KG1 (cell line): ENCODE data around the gene ARHGEF5.
"Not testable (repeated sequence)": the region's sequence is repeated elsewhere in the genome, so short reads cannot be mapped to it uniquely, and the experiment has no call there.

ENCODE experiments used
- DNase-seq: peaks from one replicate; lab custom pipeline; 2025; lab: John Stamatoyannopoulos, UW

ARHGEF5 gene

DNA sequence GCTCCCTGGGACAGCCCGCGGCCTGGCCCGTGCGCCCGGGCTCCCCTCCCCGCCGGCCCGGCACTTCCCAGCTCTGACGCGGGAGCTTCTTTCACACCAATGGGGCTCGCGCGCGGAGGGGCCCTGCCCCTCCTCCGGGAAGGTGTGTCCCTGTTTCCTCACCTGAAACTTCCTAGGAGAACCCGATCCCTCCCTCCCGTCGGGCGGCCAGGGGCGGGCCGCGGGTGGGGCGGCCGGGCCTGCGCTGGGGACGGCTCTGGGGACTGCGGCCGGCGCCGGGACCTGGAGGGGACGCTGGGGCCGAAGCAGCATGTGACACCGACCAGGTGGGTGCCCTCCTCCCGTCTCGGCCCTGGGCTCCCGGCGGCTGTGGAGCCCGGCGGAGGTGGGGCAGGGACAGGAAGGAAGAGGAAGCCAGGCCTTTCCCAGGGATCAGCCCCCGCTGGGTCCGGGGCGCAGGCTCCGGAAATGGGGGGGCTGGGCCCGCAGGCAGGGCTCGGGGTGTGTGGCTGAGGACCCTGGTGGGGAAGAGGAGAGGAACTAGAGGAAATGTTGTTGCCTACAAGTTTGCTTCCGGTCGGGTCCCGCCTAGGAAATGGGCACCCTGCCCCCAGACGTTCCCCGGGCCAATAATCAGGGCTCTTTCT lies at the start of gene ARHGEF5:
Gene ARHGEF5, plus strand, starts transcription at position 227 of the 647 bp plus-strand sequence. CDS start 7,268 bp downstream, outside the sequence.
- not testable (repeated sequence) for DNase-seq

DNA sequence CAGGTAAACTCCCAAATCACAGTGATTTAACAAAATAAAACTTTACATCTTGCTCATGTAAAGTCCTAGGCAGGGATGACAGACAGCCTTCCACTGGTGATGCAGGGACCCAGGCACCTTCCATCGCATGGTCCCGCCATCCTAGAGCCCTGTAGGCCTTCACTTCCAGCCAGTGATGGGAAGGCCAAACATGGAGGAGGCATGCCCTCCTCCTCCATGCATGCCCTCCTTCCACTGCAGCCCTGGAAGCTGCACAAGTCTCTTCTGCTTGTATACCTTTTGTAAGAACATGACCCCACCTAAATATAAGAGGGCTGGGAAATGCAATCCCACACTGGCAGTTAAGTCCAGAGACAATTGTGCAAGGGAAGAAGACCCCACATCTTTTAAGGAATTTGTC lies 45.5 kb upstream of the ARHGEF5 start:
- DNase-seq = not testable (repeated sequence)

DNA sequence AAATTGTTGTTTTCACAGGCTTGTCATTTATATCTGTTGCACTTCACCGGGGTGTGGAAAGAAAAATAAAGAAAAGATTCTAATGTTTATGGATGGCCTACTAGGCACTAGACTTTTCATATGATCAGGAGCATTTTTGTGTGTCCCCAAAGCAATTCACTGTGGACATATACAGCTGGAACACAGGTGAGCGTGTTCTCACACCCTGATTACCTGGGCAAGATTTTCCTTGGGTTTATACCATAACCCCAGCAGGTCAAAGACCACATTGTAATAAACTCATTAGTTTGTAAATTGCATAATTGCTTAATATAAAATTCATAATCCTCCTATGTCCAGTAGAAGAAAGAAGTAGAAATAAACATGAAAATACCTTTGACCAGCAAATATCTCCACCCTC lies 44.0 kb upstream of the ARHGEF5 start:
- DNase-seq = not testable (repeated sequence)

DNA sequence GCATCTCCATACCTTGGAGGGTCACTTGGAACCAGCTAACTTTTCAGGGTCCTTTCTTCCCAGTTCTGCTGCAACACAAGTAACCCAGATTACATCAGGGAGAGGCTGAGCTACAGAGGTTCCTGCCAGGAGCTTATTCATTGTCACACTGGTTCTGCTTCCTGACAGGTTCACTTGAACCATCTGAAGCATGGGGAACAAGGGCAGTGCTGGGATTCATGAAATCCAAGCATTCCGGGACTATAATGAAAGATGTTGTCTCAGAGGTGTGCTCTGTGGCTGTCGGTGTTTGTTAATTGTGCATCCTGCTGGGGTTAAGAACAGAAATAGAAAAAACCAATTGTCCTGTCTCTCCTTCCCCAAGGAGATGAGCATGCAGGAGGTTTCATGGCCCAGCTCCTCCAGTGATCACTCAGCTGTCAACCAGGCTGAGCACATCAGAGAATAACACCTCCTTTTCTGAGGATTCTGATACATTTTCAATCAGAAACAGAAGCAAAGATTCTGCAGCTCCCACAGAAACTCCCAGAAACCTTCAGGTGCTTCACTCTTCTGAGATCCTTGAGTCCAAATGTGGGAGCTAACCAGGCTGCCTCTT lies 43.2 kb upstream of the ARHGEF5 start, which contains the start of gene OR2A1:
Gene OR2A1, plus strand, starts transcription at position 548 of the 598 bp plus-strand sequence. CDS start 5,706 bp downstream, outside the sequence.
- not testable (repeated sequence) for DNase-seq

DNA sequence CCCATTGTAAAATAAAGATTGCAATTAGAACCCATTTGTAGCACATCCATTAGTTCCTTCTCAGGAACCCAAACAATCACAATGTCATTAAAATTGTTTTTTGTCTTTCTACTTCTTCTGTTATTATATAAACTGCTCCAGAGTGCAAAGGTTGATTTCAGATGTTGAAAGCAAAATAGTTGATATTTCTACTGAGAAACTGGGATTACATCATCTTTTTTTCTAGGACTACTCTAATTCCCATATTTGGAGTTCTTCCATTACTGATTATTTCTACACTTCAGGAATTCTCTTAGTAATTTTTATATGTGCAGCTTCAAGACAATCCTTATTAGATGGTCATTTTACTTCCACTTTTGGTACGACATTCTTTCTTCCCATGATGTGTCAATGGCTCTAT lies 37.7 kb upstream of the ARHGEF5 start:
- not testable (repeated sequence) for DNase-seq

DNA sequence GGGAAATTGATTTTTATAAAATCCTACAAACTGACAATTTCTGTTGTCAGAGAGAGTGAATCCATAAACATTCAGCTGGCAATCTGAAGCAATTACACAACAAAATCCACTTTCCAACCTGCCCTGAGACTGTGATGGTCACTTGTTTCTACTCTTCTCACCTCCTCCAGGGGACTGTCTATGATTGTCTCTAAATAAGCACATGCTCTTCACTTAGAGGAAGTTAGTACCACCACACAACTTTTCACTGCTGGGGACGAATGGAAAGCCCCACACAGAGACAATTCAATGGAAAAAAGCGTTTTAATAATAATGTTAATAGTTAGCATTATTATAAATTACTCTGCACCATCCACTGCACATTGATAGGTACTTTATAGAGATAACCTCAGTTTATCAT lies 35.7 kb upstream of the ARHGEF5 start:
- not testable (repeated sequence) for DNase-seq

DNA sequence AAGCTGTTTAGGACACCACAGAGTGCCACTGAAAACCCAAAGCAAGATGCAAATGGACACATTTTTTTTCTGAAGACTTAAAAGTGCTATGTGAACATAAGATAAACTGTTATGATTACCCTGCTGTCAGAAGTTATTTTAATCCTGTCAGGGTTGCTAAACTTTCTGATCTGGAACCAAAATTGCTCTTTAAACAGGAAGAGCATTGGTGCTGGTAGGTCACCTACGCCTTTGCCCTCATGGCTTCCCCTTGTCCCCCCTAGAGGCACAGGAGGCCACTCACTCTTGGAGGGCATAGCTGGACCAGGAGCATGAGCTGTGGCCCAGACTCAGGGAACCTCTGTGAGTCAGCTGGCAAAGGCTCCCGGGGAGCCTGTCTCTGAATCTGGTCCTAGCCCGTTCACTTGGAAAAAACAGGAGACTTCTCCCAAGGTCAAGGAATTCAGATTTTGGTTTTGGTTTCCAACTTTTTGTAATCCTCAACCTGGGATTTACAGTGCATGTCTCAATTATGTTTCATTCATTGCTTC lies 33.5 kb upstream of the ARHGEF5 start:
- not testable (repeated sequence) for DNase-seq

DNA sequence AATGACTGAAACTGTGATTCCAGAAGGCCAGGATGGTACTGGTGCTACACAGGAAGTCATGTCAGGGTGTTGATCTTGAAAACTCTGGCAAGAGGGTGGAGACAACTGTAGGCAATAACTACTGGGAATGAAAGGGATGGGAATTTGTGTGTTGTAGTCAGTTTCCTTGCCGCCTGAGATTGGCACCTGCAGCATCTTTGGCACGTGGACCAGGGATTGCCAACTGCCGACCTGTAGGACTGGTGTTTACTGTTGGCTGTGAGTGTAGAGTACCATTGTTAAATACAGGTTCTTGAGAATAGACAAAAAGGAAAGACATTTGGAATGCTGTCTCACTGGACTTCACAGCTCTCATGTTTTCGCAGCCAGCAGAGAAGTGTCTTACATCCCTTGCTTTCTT lies 31.8 kb upstream of the ARHGEF5 start:
- DNase-seq = not testable (repeated sequence)

DNA sequence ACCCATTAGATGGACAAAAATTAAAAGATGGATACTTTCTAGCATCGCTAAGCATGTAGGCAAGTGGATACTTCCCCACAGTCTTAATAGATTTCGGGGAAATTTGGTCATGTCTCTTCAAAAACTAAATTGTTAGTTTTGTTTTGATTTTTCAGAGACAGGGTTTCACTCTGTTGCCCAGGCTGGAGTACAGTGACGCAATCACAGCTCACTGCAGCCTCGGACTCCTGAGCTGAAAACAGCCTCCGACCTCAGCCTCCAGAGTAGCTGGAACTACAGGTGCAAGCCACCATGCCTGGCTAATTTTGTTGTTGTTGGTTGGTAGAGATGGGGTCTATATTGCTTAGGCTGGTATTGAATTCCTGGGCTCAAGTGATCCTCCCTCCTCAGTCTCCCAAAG lies 29.3 kb upstream of the ARHGEF5 start:
- not testable (repeated sequence) for DNase-seq

DNA sequence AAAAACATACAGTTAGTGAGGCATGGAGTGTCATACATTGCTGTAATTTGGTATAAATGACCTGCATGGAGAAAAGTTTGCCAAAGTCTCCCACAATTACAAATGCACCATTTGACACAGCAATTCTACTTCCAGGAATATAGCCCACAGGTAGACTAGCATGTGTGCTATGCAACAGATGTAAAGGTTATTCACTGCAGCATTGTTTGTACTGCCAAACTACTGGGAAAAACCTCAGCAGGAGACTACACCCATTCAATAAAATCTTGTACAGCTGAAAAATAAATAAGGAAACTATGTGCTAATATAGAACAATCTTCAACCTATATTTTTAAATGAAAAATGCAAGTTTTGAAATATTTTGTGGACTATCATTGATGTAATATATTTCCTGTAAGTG lies 25.2 kb upstream of the ARHGEF5 start:
- not testable (repeated sequence) for DNase-seq

DNA sequence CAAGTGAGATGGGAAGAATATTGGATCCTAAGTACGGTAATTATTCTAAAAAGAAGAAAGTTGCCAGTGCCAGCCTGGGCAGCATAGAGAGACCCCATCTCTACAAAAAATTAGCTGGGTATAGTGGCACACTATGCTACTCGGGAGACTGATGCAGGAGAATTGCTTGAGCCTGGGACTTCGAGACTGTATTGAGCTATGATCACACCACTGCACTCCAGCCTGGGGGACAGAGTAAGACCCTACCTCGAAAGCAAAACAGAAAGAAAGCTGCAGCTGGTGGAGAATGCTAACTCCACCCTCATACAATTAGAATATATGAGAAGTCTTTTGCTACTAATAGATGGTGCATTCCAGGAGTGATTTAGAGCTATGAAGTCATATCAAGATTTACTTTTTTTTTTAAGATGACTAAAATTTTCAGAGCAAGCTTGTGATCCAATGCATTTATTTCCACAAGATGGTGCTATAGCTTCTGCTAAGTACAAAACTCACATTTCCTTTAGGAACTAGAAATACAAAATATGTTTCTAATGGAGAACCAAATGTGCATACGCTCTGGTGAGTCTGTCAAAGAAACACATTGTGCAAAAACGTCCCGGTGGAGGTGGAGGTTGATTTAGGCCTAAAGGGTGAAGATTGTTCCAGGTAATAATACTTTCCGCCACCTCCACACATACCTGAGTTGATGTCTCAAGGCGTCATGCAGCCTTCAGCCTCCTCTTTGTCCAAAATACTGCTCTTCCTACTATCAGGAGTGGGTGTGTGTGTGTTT lies 23.8 kb upstream of the ARHGEF5 start:
- not testable (repeated sequence) for DNase-seq

DNA sequence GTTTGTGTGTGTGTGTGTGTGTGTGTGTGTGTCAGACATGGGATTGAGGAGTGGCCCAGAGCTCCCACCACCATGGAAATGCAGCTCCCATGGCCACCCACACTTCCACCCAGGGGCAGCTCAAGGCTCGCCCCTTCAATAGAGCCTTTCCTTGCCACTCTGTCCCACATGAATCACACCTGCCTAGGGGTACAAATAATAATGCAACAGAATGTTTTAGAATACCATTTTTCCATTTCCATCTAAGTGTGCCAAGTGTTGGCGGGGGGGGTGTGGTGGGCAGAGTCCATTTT lies 23.3 kb upstream of the ARHGEF5 start:
- not testable (repeated sequence) for DNase-seq

DNA sequence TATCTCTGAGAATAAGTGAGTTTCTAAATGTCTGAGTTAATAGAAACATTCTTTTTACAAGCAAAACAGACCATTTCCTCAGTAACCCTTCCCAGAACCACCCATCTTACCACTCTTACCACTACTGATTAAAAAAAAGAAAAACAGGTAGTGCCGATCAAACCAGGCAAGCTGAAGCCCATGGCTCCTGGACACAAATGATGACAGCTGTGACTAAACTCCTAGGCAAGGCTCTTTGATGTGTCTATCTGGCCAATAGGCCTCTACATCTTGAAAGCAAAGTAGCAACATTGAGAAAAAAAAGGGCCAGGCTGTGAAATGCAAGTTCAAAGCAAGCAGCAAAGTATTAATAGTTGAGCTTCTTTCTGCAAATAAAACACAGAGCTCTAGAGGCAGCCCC lies 6.6 kb upstream of the ARHGEF5 start:
- not testable (repeated sequence) for DNase-seq

DNA sequence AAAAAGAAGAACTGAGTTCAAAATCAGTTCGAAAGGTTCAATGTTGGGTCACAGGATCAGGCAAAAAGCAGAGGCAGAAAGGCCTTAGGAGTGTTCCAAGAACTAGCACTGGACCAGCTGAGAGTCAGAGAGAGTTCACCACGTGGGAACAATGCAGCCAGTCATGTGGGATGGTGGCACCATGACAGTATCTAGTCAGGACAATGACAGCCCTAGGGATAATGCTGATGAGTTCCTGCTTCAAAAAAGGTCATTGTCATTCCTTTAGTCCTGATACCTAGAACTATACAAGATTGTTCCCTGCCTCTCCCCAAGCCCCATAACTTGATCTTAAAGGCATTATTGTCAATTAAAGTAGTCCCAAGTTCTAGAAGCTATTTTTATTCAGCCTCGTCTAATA lies 3.5 kb upstream of the ARHGEF5 start:
- DNase-seq = not testable (repeated sequence)

DNA sequence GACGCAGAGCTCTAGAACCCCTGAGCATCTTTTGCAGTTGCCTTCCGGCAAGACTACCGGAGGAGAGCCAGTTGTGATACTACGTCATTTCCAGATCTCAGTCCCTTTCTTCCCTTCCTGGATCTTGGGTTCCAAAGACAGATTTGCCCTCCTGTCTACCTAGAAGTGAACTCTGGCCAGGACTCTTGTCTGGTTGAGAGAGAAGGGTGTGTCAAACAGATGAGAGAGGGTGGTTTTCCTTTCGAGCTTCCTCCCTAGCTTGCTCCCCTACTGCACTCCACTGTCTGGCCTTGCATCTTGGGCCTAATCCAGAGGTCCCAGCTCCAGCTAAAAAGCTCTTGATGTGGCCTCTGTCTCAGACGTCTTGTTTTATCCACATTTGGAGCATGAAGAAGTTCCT lies 983 bp downstream of the ARHGEF5 start:
- DNase-seq = not testable (repeated sequence)

DNA sequence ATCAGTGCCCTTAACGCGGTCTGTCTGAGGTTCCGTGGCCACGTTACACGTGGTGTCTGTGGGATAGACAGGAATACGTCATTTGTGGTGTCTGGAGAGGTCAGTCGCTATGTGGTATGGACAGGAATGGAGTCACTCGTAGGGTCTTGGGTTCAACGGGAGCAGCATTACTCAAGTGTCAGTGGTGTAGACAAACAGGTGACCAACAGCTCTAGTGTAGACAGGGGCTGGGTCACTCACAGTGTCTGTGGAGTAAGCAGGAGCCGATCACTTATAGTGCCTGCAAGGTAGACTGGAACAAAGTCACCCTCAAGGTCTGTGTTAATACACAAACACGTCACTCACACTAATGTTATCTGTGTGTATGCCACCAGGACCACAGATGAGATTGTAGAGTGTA lies 1.7 kb downstream of the ARHGEF5 start:
- not testable (repeated sequence) for DNase-seq

DNA sequence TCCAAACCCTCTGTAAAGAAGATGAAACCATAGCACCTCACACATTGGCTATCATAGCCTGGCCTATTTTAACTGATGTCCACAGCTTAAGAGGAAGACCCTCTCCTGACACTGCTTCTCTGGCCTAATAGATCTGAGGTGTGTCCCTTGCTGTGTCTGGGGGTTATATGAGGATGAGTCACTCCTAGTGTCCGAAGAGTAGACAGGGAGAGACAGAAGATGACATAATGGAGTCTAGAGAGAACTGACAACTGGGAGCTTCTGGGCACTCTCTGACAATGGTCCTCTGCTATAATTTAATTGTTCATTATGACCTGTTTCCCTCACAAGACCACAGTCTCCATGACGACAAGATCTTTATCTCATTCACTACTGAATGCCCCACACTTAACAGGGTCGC lies 6.9 kb downstream of the ARHGEF5 start:
- not testable (repeated sequence) for DNase-seq

DNA sequence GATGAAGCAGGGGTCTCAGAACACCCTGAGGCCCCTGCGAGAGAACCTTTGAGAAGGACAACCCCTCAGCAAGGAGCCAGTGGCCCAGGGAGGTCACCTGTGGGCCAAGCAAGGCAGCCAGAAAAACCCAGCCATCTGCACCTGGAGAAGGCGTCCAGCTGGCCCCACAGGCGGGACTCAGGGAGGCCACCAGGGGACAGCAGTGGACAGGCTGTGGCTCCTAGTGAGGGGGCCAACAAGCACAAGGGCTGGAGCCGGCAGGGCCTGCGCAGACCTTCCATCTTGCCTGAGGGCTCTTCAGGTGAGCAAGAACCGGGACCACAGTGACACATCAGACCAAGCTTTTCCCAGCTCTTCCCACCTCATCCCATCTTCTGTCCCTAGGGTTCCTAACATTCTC lies 10.3 kb downstream of the ARHGEF5 start:
- DNase-seq = not testable (repeated sequence)

DNA sequence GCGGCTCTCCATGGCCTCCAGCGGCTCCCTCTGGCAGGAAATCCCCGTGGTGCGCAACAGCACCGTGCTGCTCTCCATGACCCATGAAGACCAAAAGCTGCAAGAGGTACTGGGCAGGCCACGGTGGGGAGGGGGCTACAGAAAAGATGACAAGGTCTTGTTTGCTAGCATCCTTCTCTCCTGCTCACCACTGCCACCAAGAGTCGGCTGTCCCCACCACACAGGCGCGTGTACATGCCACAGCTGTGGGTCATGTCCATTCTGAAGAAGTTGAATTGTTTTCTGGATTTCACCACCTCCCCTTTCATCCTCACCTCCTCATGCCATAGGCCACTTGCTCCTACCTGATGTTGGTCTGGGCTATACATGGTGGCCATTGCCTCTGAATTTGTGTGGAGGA lies 12.0 kb downstream of the ARHGEF5 start:
- DNase-seq = not testable (repeated sequence)

DNA sequence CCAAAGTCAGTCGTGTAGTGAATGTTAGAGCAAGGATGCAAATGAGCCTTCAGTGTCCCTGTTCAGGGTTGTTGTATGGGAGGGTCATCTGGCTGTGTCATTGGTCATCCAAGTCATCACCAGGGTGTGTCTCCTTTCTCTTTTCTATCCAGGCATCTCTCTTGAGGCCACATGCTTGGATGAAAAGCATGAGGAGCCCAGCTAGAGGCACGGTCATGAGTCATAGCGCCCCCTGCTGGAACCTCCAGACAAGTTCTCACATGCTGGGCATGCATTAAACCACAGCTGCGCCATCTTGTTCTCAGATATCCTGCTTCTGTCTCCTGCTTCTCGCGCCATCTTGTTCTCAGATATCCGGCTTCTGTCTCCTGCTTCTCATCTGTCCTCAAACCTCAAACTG lies 14.0 kb downstream of the ARHGEF5 start:
- not testable (repeated sequence) for DNase-seq

DNA sequence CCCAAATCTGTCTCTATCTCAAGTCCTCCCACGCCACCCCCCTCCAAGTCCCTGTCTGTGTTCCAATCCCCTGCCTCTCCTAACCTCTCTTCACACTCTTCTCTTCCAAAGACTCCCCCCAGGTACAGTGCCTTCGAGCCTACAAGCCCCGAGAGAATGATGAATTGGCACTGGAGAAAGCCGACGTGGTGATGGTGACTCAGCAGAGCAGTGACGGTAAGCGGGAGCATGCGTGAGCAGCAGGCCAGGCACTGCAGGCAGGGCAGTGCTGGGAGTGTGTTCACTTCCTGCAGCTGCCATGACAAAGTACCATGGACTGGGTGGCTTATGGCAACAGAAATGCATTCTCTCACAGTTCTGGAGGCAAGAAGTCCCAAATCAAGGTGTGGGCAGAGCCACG lies 23.4 kb downstream of the ARHGEF5 start:
- DNase-seq = no peak

DNA sequence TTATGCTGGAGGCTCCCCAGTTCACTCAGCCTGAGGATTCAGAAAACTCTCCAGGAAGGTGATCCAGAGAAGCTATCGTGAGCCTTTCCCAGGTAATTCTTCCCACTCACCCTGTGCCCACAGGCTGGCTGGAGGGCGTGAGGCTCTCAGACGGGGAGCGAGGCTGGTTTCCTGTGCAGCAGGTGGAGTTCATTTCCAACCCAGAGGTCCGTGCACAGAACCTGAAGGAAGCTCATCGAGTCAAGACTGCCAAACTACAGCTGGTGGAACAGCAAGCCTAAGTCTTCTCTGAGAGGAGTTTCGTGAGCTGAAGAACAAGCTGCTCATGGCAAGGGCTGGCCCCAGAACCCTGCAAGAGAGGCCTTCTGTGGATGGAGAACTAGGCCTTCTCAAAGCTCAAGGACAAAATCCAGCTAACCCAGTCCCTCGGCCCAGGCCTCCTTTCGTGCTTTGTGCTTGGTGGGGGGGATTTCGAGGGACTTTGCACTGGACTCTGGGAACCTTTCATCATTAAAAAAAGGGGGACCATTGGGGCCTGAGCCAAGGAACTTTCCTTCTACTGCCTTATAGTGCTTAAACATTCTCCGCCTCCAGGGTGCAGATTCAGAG lies 24.7 kb downstream of the ARHGEF5 start:
- DNase-seq = no peak
